ENCODE data around the gene ARFIP1. TPM values are rescaled to one million over a fixed set of nuclear protein-coding genes. Genes with fewer than 3 reads are reported as not detected.
"Not testable (repeated sequence)": the region's sequence is repeated elsewhere in the genome, so short reads cannot be mapped to it uniquely, and the experiment has no call there.

ARFIP1 gene
- total RNA-seq, 2 donors from 2014 or later, result 13.8 to 18.8 TPM

GRCh38 chr4:152898133-152898532 is 118.4 kb downstream of the ARFIP1 start:
- peak overlapping the region; percentile 82 for H3K27ac Mint-ChIP-seq
- H3K4me1 Mint-ChIP-seq (ENCODE audit: low read depth); H3K27me3 Mint-ChIP-seq (ENCODE audit: low read depth); H3K36me3 Mint-ChIP-seq (ENCODE audit: insufficient read depth in 2 of 2); DNase-seq; ATAC-seq (replicated peaks in 1 of 2); H3K9me3 Mint-ChIP-seq; H3K4me3 Mint-ChIP-seq: not testable (repeated sequence)

- Mint-ChIP-seq H3K4me1 (ENCODE audit: low read depth) (peaks cover 5% of the 10 kb centered on the region), H3K9me3 (no peaks in the 10 kb centered on the region), H3K27me3 (ENCODE audit: low read depth) (no peaks in the 10 kb centered on the region), H3K27ac (no peak overlapping the region), H3K36me3 (ENCODE audit: insufficient read depth in 2 of 2) (peaks cover 0 to 1% of the 10 kb centered on the region in 2 donors), H3K4me3 (no peak overlapping the region)
- ATAC-seq (replicated peaks in 1 of 2), result no peak
- no peak for DNase-seq
These were observed 118.9 kb downstream of the ARFIP1 start for GRCh38 chr4:152898606-152899005.

GRCh38 chr4:152900395-152900794 is 120.6 kb downstream of the ARFIP1 start:
- Mint-ChIP-seq H3K4me1 (ENCODE audit: low read depth) (peaks cover 5% of the 10 kb centered on the region), H3K4me3 (no peak overlapping the region), H3K9me3 (peaks cover 0 to 3% of the 10 kb centered on the region in 2 donors), H3K27ac (no peak overlapping the region), H3K27me3 (ENCODE audit: low read depth) (no peaks in the 10 kb centered on the region), H3K36me3 (ENCODE audit: insufficient read depth in 2 of 2) (peaks cover 0 to 3% of the 10 kb centered on the region in 2 donors)
- DNase-seq (no peak), ATAC-seq (replicated peaks in 1 of 2) (no peak)

DNA sequence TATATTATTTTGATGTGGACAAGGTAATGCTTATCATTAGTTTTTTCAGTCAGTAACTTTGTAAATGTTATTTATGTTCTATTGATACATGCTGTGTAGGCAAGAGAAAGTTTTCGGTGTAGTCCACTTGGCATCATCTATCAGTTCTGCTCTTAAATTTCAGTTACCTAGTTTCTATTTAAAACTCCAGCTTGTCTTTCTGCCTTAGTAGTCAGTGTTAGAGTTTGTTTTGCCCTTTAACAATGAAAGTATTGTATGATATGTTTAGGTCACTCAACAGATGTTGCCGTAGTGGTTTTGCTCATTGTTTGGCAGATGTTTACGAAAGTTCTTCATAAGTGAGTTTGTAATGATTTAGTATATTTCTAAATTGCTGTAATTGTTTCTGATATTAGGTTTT is 121.5 kb downstream of the ARFIP1 start:
- Mint-ChIP-seq H3K36me3 (ENCODE audit: insufficient read depth in 2 of 2) (peaks cover under 1 to 3% of the 10 kb centered on the region in 2 donors), H3K27me3 (ENCODE audit: low read depth) (no peaks in the 10 kb centered on the region), H3K9me3 (peaks cover 0 to 3% of the 10 kb centered on the region in 2 donors), H3K4me1 (ENCODE audit: low read depth) (peaks cover 5% of the 10 kb centered on the region), H3K4me3 (no peak overlapping the region), H3K27ac (no peak overlapping the region)
- DNase-seq, result no peak
- ATAC-seq (replicated peaks in 1 of 2), result no peak

DNA sequence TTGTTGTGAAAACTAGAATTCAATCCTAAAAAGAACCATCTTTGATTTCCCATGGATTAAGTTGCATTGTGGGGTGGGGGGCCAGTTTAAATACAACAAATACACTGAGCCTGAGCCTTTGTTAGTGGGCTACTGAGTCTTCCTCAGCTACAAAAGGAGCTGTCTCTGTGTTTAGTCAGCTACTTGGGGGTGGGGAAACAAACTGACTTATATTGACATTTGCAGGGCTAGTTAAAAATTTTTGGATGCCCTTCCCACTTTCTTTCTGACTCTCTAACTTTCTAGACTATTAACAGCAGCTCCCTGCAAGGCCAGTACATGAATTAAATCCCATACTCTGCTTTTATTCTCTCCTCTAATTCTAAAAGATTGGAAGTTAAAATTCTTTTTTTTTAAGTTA is 123.9 kb downstream of the ARFIP1 start:
- DNase-seq (no peak), ATAC-seq (replicated peaks in 1 of 2) (no peak)
- Mint-ChIP-seq H3K27ac (no peak overlapping the region), H3K9me3 (peaks cover 0 to 3% of the 10 kb centered on the region in 2 donors), H3K4me3 (no peak overlapping the region), H3K36me3 (ENCODE audit: insufficient read depth in 2 of 2) (peaks cover 2 to 3% of the 10 kb centered on the region in 2 donors), H3K27me3 (ENCODE audit: low read depth) (no peaks in the 10 kb centered on the region), H3K4me1 (ENCODE audit: low read depth) (no peaks in the 10 kb centered on the region)

- Mint-ChIP-seq H3K4me1 (ENCODE audit: low read depth) (no peaks in the 10 kb centered on the region), H3K27me3 (ENCODE audit: low read depth) (no peaks in the 10 kb centered on the region), H3K9me3 (no peaks in the 10 kb centered on the region), H3K4me3 (no peak overlapping the region), H3K27ac (no peak overlapping the region), H3K36me3 (ENCODE audit: insufficient read depth in 2 of 2) (peaks cover 1 to 2% of the 10 kb centered on the region in 2 donors)
- ATAC-seq (replicated peaks in 1 of 2) (no peak), DNase-seq (no peak)
These were observed 130.1 kb downstream of the ARFIP1 start for GRCh38 chr4:152909901-152910300.

DNA sequence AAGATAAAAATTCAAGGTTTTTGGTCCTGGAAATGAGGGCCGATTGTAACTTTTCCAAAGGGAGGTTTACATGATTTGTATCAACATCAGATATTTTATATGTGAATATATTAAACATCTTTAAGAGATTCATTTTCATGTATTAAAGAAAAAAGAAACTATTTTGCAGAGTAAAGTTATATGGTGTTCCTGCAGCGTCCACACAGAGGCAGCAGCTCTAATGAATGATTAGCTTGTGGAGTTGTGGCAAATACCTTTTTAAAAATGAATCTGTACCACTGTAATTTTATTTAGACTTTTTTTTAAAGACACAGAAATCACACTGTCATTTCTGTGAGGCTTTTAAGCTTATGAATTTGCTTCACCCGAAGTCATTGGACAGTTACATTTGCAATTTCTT is 130.8 kb downstream of the ARFIP1 start:
- H3K27ac Mint-ChIP-seq, result no peak overlapping the region
- no peak overlapping the region for H3K4me3 Mint-ChIP-seq
- H3K4me1 Mint-ChIP-seq (ENCODE audit: low read depth), result no peaks in the 10 kb centered on the region
- peaks cover 1 to 2% of the 10 kb centered on the region in 2 donors for H3K36me3 Mint-ChIP-seq (ENCODE audit: insufficient read depth in 2 of 2)
- ATAC-seq (replicated peaks in 1 of 2) (no peak), DNase-seq (no peak)
- no peaks in the 10 kb centered on the region for H3K27me3 Mint-ChIP-seq (ENCODE audit: low read depth)
- H3K9me3 Mint-ChIP-seq, result no peaks in the 10 kb centered on the region

GRCh38 chr4:152917543-152918395 is 138.0 kb downstream of the ARFIP1 start:
- no peak overlapping the region for H3K27ac Mint-ChIP-seq
- peaks cover 6 to 17% of the 10 kb centered on the region in 2 donors for H3K36me3 Mint-ChIP-seq (ENCODE audit: insufficient read depth in 2 of 2)
- H3K4me3 Mint-ChIP-seq, result no peak overlapping the region
- H3K4me1 Mint-ChIP-seq (ENCODE audit: low read depth), result no peaks in the 10 kb centered on the region
- H3K9me3 Mint-ChIP-seq, result peaks cover 3 to 10% of the 10 kb centered on the region in 2 donors
- ATAC-seq (replicated peaks in 1 of 2), result no peak
- no peak for DNase-seq
- no peaks in the 10 kb centered on the region for H3K27me3 Mint-ChIP-seq (ENCODE audit: low read depth)

- ATAC-seq (replicated peaks in 1 of 2) (no peak), DNase-seq (no peak)
- H3K27me3 Mint-ChIP-seq (ENCODE audit: low read depth), result no peaks in the 10 kb centered on the region
- H3K4me1 Mint-ChIP-seq (ENCODE audit: low read depth), result no peaks in the 10 kb centered on the region
- peaks cover 3 to 10% of the 10 kb centered on the region in 2 donors for H3K9me3 Mint-ChIP-seq
- no peak overlapping the region for H3K27ac Mint-ChIP-seq
- peaks cover 6 to 17% of the 10 kb centered on the region in 2 donors for H3K36me3 Mint-ChIP-seq (ENCODE audit: insufficient read depth in 2 of 2)
- H3K4me3 Mint-ChIP-seq, result no peak overlapping the region
These were observed 140.1 kb downstream of the ARFIP1 start for GRCh38 chr4:152919826-152920225.

DNA sequence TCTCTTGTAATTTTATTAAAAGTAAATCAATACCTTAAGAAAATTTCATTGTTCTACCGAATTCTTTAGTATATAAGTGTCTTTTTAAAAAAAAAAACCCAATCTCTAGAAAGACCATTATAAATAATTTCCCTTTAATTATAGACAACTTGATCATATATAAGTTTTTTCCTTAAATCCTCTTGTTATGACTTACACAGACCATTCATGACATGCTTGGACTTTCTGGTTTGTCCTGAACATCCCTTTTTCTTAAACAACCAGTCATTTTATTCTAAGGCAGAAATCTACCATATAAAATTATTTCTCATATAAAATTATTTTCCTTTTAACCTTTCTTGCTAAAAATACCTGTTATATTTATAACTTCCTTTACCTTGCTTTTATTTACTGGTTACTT is 141.0 kb downstream of the ARFIP1 start:
- no peaks in the 10 kb centered on the region for H3K27me3 Mint-ChIP-seq (ENCODE audit: low read depth)
- H3K27ac Mint-ChIP-seq, result no peak overlapping the region
- ATAC-seq (replicated peaks in 1 of 2) (no peak), DNase-seq (no peak)
- H3K9me3 Mint-ChIP-seq, result peaks cover 3 to 10% of the 10 kb centered on the region in 2 donors
- H3K4me1 Mint-ChIP-seq (ENCODE audit: low read depth), result no peaks in the 10 kb centered on the region
- peaks cover 6 to 17% of the 10 kb centered on the region in 2 donors for H3K36me3 Mint-ChIP-seq (ENCODE audit: insufficient read depth in 2 of 2)
- no peak overlapping the region for H3K4me3 Mint-ChIP-seq

GRCh38 chr4:152921284-152921683 is 141.5 kb downstream of the ARFIP1 start:
- Mint-ChIP-seq H3K4me3 (no peak overlapping the region), H3K9me3 (peaks cover 3 to 10% of the 10 kb centered on the region in 2 donors), H3K4me1 (ENCODE audit: low read depth) (no peaks in the 10 kb centered on the region), H3K27ac (no peak overlapping the region), H3K27me3 (ENCODE audit: low read depth) (no peaks in the 10 kb centered on the region), H3K36me3 (ENCODE audit: insufficient read depth in 2 of 2) (peaks cover 6 to 17% of the 10 kb centered on the region in 2 donors)
- DNase-seq (no peak), ATAC-seq (replicated peaks in 1 of 2) (no peak)

- DNase-seq, result no peak
These were observed 146.1 kb downstream of the ARFIP1 start for GRCh38 chr4:152925851-152926250.

DNA sequence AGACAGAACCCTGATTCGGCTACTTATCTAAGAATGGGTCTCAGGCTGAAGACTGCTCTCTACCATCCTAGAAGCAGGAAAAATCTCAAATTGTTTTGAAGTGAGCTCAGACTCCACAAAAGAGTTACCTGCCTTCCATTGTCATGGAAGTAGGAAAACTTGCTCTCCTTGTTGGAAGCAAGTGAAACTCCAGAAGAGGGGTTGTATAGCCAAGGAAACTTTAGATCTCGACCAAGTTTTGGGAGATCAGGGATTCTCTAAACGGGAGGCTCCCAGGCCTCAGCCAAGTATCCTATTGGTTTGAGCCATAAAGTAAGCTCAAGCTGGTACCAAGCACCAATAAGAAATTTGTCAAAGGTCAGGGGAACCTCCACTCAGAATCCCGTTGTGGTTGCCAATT is 147.2 kb downstream of the ARFIP1 start:
- Mint-ChIP-seq H3K27ac (no peak overlapping the region), H3K4me1 (ENCODE audit: low read depth) (no peaks in the 10 kb centered on the region), H3K4me3 (no peak overlapping the region), H3K27me3 (ENCODE audit: low read depth) (peaks cover 36% of the 10 kb centered on the region), H3K36me3 (ENCODE audit: insufficient read depth in 2 of 2) (peaks cover 0 to under 1% of the 10 kb centered on the region in 2 donors), H3K9me3 (no peaks in the 10 kb centered on the region)
- DNase-seq (no peak), ATAC-seq (replicated peaks in 1 of 2) (no peak)

More at GRCh38 chr4:152925851-152926250, 146.1 kb downstream of the ARFIP1 start:
- H3K4me1 Mint-ChIP-seq (ENCODE audit: low read depth), result no peaks in the 10 kb centered on the region
- no peak overlapping the region for H3K4me3 Mint-ChIP-seq
- H3K27me3 Mint-ChIP-seq (ENCODE audit: low read depth), result peaks cover 32% of the 10 kb centered on the region
- H3K36me3 Mint-ChIP-seq (ENCODE audit: insufficient read depth in 2 of 2), result peaks cover 0 to 6% of the 10 kb centered on the region in 2 donors
- H3K27ac Mint-ChIP-seq, result no peak overlapping the region
- peaks cover 0 to 5% of the 10 kb centered on the region in 2 donors for H3K9me3 Mint-ChIP-seq
- no peak for ATAC-seq (replicated peaks in 1 of 2)

DNA sequence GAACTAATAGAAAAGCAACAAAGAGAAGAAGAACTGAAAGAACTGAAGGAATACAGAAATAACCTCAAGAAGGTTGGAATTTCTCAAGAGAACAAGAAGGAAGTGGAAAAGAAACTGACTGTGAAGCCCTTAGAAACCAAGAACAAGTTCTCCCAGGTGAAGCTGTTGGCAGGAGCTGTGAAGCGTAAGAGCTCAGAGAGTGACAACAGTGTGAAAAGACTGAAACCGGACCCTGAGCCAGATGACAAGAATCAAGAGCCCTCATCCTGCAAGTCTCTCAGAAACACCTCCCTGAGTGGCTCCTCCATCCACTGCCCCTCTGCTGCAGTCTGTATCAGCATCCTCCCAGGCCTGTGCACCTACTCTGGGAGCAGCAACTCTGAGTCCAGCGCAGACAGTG is 148.0 kb downstream of the ARFIP1 start:
- DNase-seq (no peak), ATAC-seq (replicated peaks in 1 of 2) (no peak)
- Mint-ChIP-seq H3K9me3 (no peaks in the 10 kb centered on the region), H3K27ac (no peak overlapping the region), H3K36me3 (ENCODE audit: insufficient read depth in 2 of 2) (no peaks in the 10 kb centered on the region), H3K4me1 (ENCODE audit: low read depth) (no peaks in the 10 kb centered on the region), H3K27me3 (ENCODE audit: low read depth) (peaks cover 39% of the 10 kb centered on the region), H3K4me3 (no peak overlapping the region)

All from activated T-cell treated with anti-CD3 and anti-CD28 coated beads, Interleukin-2, amount 50 U/mL, for 72 hours (primary cell).